Spleen (tissue), 7 donors: Measurements from ENCODE around the gene PTPRA.

ENCODE experiments used
- CTCF ChIP-seq, 11 experiments: fragments of 200-600 bp in 7 of 11; fragments of 450-650 bp in 4 of 11; sonication (generic) in 4 of 11; IDR thresholded peaks in 8 of 11; conservative IDR thresholded peaks in 3 of 11; 1 replicate in 7 of 11; 2 replicates in 4 of 11; pipeline versions ENCODE4 v1.4.0 to v1.8.0; 2016 to 2021; ENCODE audit warnings: antibody characterized with exemption in 11 of 11, inconsistent platforms in 4 of 11, mild to moderate bottlenecking in 1 of 11
- POLR2AphosphoS5 ChIP-seq, 3 donors: sonication (generic); formaldehyde crosslinking; IDR thresholded peaks; one replicate each; pipeline ENCODE4 v1.5.1; 2017; ENCODE audit warnings: antibody characterized with exemption in 3 of 3
- donor health status: DM: no; HTN: no; CAD: no; lungs with moderate emphysema.
- donor health status: DM: no; HTN: no; CAD: no.
- donor health status: DM: no; HTN: no; CAD: no.

- TF ChIP-seq CTCF (IDR thresholded peaks at IDR 0.05 in 8 of 11, conservative IDR thresholded peaks at IDR 0.05 in 3 of 11) (no peak), POLR2AphosphoS5 (IDR thresholded peaks at IDR 0.05) (no peak)
Measured at GRCh38 chr20:3037654-3038053, 164.4 kb downstream of the PTPRA start.
